Thymus (tissue), 14 donors: Measurements from ENCODE around the gene HPS4. TPM values are rescaled to one million over a fixed set of nuclear protein-coding genes. Genes with fewer than 3 reads are reported as not detected.
"Not testable (repeated sequence)": the region's sequence is repeated elsewhere in the genome, so short reads cannot be mapped to it uniquely, and the experiment has no call there.

Source experiments
- DNase-seq, 9 donors: peaks; one replicate each; pipeline ENCODE4 v3.0.0-alpha.2; 2013; ENCODE audit warnings: low spot score in 9 of 9, low read depth in 6 of 9, missing footprints in 1 of 9
- H3K27ac ChIP-seq, 2 donors: one replicate each; pipeline ENCODE4 v1.5.1; 2013; ENCODE audit warnings: control low read depth in 1 of 2, low read depth in 1 of 2, low read length in 1 of 2, mild to moderate bottlenecking in 1 of 2, moderate library complexity in 1 of 2
- H3K27me3 ChIP-seq, 2 donors: one replicate each; pipeline ENCODE4 v1.5.1; 2013; ENCODE audit warnings: low read length in 1 of 2; ENCODE audit not compliant: control insufficient read depth in 2 of 2, insufficient read depth in 1 of 2
- H3K36me3 ChIP-seq, 2 donors: one replicate each; pipeline ENCODE4 v1.5.1; 2013; ENCODE audit warnings: low read length in 1 of 2, mild to moderate bottlenecking in 1 of 2, moderate library complexity in 1 of 2; ENCODE audit not compliant: control insufficient read depth in 2 of 2, insufficient read depth in 2 of 2
- H3K4me1 ChIP-seq, 2 donors: one replicate each; pipeline ENCODE4 v1.5.1; 2013; ENCODE audit warnings: low read length in 2 of 2; ENCODE audit not compliant: control insufficient read depth in 2 of 2, insufficient read depth in 2 of 2
- H3K4me3 ChIP-seq, 2 donors: one replicate each; pipeline ENCODE4 v1.5.1; 2013; ENCODE audit warnings: low read length in 2 of 2, control low read depth in 1 of 2, mild to moderate bottlenecking in 1 of 2
- H3K9me3 ChIP-seq, 2 donors: one replicate each; pipeline ENCODE4 v1.5.1; 2013; ENCODE audit warnings: low read length in 1 of 2, mild to moderate bottlenecking in 1 of 2; ENCODE audit not compliant: control insufficient read depth in 2 of 2, insufficient read depth in 1 of 2
- WGBS: extraction: QIAGEN DNeasy Blood & Tissue Kit; methylation state at CpG from one replicate; pipeline ENCODE4 v1.1.7; 2013; 5-methylcytosine and 5-hydroxymethylcytosine counted together
- long read RNA-seq, 10 donors: transcript quantifications; one replicate each; lab custom pipeline, GENCODE V29; 2026
- polyA plus RNA-seq: library from polyadenylated mRNA; stranded (reverse); fragments of 200-250 nt; gene quantifications from one replicate; pipeline ENCODE4 v1.2.3, GENCODE V29; 2013
- total RNA-seq: library from RNA; stranded (reverse); fragments of 120-200 nt; gene quantifications from one replicate; pipeline ENCODE4 v1.2.4, GENCODE V29; 2013
- donor health status: healthy.

The HPS4 gene
- total RNA-seq (20.6 TPM), polyA plus RNA-seq (32.2 TPM)
- long read RNA-seq, donor 1, result 0 reads
- long read RNA-seq, donor 2, partial matches to known transcripts, result 0 of 3 reads
- long read RNA-seq, donor 2, other reads (novel, unspliced or antisense), result 0 of 3 reads
- long read RNA-seq, donor 3, full-length matches to known transcripts, result 1 of 19 reads
- long read RNA-seq, donor 3, partial matches to known transcripts, result 18 of 19 reads
- long read RNA-seq, donor 3, other reads (novel, unspliced or antisense), result 0 of 19 reads
- long read RNA-seq, donor 4, result 0 reads
- long read RNA-seq, donor 5, full-length matches to known transcripts, result 3 of 10 reads
- long read RNA-seq, donor 5, partial matches to known transcripts, result 7 of 10 reads
- long read RNA-seq, donor 5, other reads (novel, unspliced or antisense), result 0 of 10 reads
- long read RNA-seq, donor 6, full-length matches to known transcripts, result 4 of 4 reads
- long read RNA-seq, donor 6, partial matches to known transcripts, result 0 of 4 reads
- long read RNA-seq, donor 6, other reads (novel, unspliced or antisense), result 0 of 4 reads
- long read RNA-seq, donor 7, partial matches to known transcripts, result 0 of 1 reads
- long read RNA-seq, donor 7, other reads (novel, unspliced or antisense), result 0 of 1 reads
- long read RNA-seq, donor 8, partial matches to known transcripts, result 0 of 2 reads
- long read RNA-seq, donor 8, other reads (novel, unspliced or antisense), result 0 of 2 reads
- long read RNA-seq, donor 9, result 0 reads
- long read RNA-seq, donor 10, partial matches to known transcripts, result 5 of 5 reads
- long read RNA-seq, donor 10, other reads (novel, unspliced or antisense), result 0 of 5 reads

DNA sequence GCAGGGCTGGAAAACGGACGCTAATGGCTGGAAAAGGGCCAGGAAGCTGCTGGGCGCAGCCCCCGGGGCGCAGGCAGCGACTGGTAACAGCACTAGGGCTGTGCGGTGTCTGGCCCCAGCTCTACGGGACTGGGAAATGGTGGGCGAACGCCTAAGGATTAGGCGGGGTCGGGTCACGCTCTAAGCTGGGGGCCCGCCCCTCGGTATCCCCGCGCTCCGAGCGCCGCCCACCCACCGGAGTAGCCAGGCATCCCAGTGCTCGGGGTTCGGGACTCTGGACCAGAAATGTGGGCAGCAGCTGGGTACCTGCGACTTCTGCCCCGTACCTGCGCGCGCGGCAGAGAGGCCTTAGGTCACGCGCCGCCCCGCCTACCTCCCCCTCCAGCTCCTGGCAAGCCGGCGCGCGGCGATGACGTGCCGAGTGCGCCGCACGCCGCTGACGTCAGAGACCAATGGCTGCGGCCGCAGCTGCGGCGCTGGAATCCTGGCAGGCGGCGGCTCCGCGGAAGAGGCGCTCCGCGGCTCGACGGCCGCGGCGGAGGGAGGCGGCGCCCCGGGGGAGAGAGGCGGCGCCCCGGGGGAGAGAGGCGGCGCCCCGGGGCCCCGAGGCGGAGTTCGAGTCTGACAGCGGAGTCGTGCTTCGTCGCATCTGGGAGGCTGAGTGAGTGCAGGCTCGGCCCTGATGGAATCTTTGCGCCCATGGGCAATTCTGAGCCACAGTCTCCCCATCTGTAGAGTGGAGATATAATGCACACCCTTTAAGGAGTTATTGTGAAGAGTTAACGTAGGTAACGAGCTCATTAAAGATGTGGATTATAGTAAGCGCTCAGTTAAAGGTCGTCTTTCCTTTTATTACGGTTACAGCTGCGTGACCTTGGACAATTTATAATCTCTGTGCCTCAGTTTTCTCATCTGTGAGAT lies at the start of gene HPS4, which contains the start of gene SRRD:
TSS of gene HPS4 (minus strand) at position 345 of the 921 bp plus-strand sequence. CDS start 2,021 bp downstream, outside the sequence.
TSS of gene SRRD (plus strand) at position 439 of the 921 bp plus-strand sequence. CDS start at position 453, 14 bp downstream.
- H3K4me3 ChIP-seq, result peak within 1 kb of the TSS; percentile 88 to 91
- peak within 1 kb of the TSS; percentile 92 to 97 for H3K27ac ChIP-seq
- peak in 8 of 9 donors; percentile 80 to 96 (median 89) for DNase-seq
- peaks cover 37 to 52% of the 10 kb centered on the region in 2 donors for H3K4me1 ChIP-seq
- H3K27me3 ChIP-seq, result no peaks in the 10 kb centered on the region
- H3K9me3 ChIP-seq, result no peaks in the 10 kb centered on the region
- H3K36me3 ChIP-seq, result peaks cover 9 to 11% of the 10 kb centered on the region in 2 donors
- WGBS, result under 1% methylated on average over 85 of the region's 85 CpGs

DNA sequence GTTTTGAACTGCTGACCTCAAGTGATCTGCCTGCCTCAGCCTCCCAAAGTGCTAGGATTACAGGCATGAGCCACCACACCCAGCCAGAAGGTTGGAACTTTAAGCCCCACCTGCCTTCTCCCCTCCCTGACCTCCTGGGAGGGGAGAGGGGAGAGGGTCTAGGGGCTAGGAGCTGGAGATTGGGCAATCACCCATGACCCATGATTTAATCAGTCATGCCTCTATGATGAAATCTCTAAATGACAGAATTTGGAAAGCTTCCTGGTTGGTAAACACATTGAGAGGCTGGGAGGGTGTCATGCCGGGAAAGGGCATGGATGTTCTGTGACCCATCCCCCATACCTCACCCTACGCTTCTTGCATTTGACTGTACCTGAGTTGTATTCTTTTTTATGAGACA lies 45.8 kb upstream of the HPS4 start:
- H3K27me3 ChIP-seq, result no peaks in the 10 kb centered on the region
- no peak overlapping the region for H3K27ac ChIP-seq
- H3K9me3 ChIP-seq, result no peaks in the 10 kb centered on the region
- peaks cover 31 to 33% of the 10 kb centered on the region in 2 donors for H3K36me3 ChIP-seq
- WGBS, result 99% methylated on average over 2 of the region's 2 CpGs
- DNase-seq, result no peak
- H3K4me3 ChIP-seq, result no peak overlapping the region
- peaks cover 0 to under 1% of the 10 kb centered on the region in 2 donors for H3K4me1 ChIP-seq

DNA sequence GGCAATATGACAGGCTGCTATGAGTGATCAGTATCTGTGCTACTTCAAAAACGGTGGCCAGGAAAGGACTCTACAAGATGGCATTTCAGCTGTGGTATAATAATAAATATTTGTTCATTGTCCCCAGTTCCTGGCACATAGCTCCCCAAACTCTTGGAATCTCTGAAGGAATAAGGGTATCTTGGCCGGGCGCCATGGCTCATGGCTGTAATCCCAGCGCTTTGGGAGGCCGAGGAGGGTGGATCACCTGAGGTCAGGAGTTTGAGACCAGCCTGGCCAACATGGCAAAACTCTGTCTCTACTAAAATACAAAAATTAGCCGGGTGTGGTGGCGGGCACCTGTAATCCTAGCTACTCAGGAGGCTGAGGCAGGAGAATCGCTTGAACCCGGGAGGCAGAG lies 44.9 kb upstream of the HPS4 start:
- not testable (repeated sequence) for H3K27ac ChIP-seq, H3K4me1 ChIP-seq, H3K4me3 ChIP-seq, H3K9me3 ChIP-seq, DNase-seq, H3K27me3 ChIP-seq
- WGBS, result 91% methylated on average over 9 of the region's 9 CpGs
- peaks cover 31 to 33% of the 10 kb centered on the region in 2 donors for H3K36me3 ChIP-seq

- Histone ChIP-seq H3K4me1 (no peaks in the 10 kb centered on the region), H3K27me3 (no peaks in the 10 kb centered on the region), H3K27ac (no peak overlapping the region), H3K36me3 (peaks cover 31 to 32% of the 10 kb centered on the region in 2 donors), H3K4me3 (no peak overlapping the region), H3K9me3 (no peaks in the 10 kb centered on the region)
- DNase-seq, result no peak
- 90% methylated on average over 15 of the region's 15 CpGs for WGBS
These were observed 44.2 kb upstream of the HPS4 start for GRCh38 chr22:26527574-26528465.

- no peaks in the 10 kb centered on the region for H3K9me3 ChIP-seq
- peaks cover 30 to 31% of the 10 kb centered on the region in 2 donors for H3K36me3 ChIP-seq
- no peak overlapping the region for H3K27ac ChIP-seq
- H3K4me3 ChIP-seq, result no peak overlapping the region
- no peaks in the 10 kb centered on the region for H3K27me3 ChIP-seq
- no peak for DNase-seq
- no peaks in the 10 kb centered on the region for H3K4me1 ChIP-seq
- 86% methylated on average over 3 of the region's 3 CpGs for WGBS
These were observed 43.6 kb upstream of the HPS4 start for GRCh38 chr22:26527167-26527566.

DNA sequence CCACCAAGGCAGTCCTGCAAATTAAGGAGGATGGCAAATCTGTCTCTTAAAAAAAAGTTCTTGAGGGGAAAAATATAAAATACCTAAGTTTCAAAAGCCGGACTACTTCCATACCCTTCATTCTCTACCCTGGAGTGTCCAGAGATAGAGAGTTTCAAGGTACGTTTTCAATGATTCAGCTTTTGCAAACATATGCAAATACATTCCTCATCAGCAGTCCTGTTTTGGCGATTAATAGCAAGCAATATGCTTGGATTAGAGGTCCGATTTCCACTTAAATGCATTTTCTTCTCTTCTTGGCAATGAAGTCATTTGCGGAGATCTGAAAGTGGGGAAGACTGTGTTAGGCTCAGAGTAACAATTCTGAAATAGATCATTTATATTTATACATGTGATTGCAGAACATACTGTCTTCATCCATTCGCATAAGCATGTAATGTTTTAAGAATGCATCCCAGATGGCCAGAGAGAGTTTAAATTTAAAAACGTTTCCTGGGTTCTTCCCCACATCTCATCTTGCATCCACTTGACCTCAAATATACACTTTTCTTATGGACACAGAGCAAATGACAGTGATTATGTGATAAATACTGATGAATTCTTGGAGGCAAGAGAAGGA lies 42.5 kb upstream of the HPS4 start:
- no peak overlapping the region for H3K27ac ChIP-seq
- no peaks in the 10 kb centered on the region for H3K4me1 ChIP-seq
- WGBS, result 96% methylated on average over 7 of the region's 7 CpGs
- H3K36me3 ChIP-seq, result peaks cover 23 to 26% of the 10 kb centered on the region in 2 donors
- H3K27me3 ChIP-seq, result no peaks in the 10 kb centered on the region
- H3K4me3 ChIP-seq, result no peak overlapping the region
- H3K9me3 ChIP-seq, result no peaks in the 10 kb centered on the region
- no peak for DNase-seq

- H3K4me1 ChIP-seq, result no peaks in the 10 kb centered on the region
- DNase-seq, result no peak
- 97% methylated on average over 4 of the region's 4 CpGs for WGBS
- H3K27me3 ChIP-seq, result no peaks in the 10 kb centered on the region
- H3K9me3 ChIP-seq, result no peaks in the 10 kb centered on the region
- peaks cover 23 to 26% of the 10 kb centered on the region in 2 donors for H3K36me3 ChIP-seq
- H3K4me3 ChIP-seq, result no peak overlapping the region
- H3K27ac ChIP-seq, result no peak overlapping the region
These were observed 41.3 kb upstream of the HPS4 start for GRCh38 chr22:26524870-26525269.
